Osteoblast (primary cell): ENCODE results near the gene PRCD. TPM values are rescaled to one million over a fixed set of nuclear protein-coding genes. Genes with fewer than 3 reads are reported as not detected.

Experiments used
- DNase-seq: peaks from one replicate; pipeline ENCODE4 v3.0.0; 2011; ENCODE audit warnings: low spot score, mixed read lengths; ENCODE audit not compliant: insufficient read length; ENCODE audit errors: missing footprints
- H2AFZ ChIP-seq: 2 replicates; pipeline ENCODE4 v1.6.0; 2011; ENCODE audit warnings: mild to moderate bottlenecking, low read length
- H3K27ac ChIP-seq: 2 replicates; pipeline ENCODE4 v1.5.1; 2011; ENCODE audit warnings: mild to moderate bottlenecking, low read depth, low read length, moderate library complexity
- H3K27me3 ChIP-seq: 2 replicates; pipeline ENCODE4 v1.6.0; 2012; ENCODE audit warnings: mild to moderate bottlenecking, control low read depth, inconsistent platforms, low read length, moderate library complexity; ENCODE audit not compliant: insufficient read depth
- H3K36me3 ChIP-seq: 2 replicates; pipeline ENCODE4 v1.5.1; 2011; ENCODE audit warnings: mild to moderate bottlenecking, low read length, control low read depth, moderate library complexity; ENCODE audit not compliant: insufficient read depth
- H3K4me1 ChIP-seq: 2 replicates; pipeline ENCODE4 v1.5.1; 2011; ENCODE audit warnings: mild to moderate bottlenecking, low read length, control low read depth, moderate library complexity; ENCODE audit not compliant: insufficient read depth
- H3K4me2 ChIP-seq: 2 replicates; pipeline ENCODE4 v1.6.0; 2011; ENCODE audit warnings: mild to moderate bottlenecking, low read length; ENCODE audit not compliant: insufficient read depth
- H3K4me3 ChIP-seq: fragments of 200-600 bp; sonication (generic); 3 replicates; pipeline ENCODE4 v1.5.1; 2012; ENCODE audit warnings: mild to moderate bottlenecking, low read length, inconsistent platforms; ENCODE audit not compliant: insufficient read depth
- H3K79me2 ChIP-seq: 2 replicates; pipeline ENCODE4 v1.6.0; 2012; ENCODE audit warnings: mild to moderate bottlenecking, low read length, control low read depth, inconsistent platforms; ENCODE audit not compliant: insufficient read depth
- H3K9me3 ChIP-seq: 2 replicates; pipeline ENCODE4 v1.5.1; 2011; ENCODE audit warnings: low read depth, low read length, control low read depth
- H4K20me1 ChIP-seq: 2 replicates; pipeline ENCODE4 v1.6.0; 2012; ENCODE audit warnings: mild to moderate bottlenecking, low read length, control low read depth; ENCODE audit not compliant: insufficient read depth
- CTCF ChIP-seq: IDR thresholded peaks from 2 replicates; pipeline ENCODE4 v1.5.1; 2011; ENCODE audit warnings: mild to moderate bottlenecking, low read depth, low read length, moderate library complexity; ENCODE audit errors: extremely low read depth
- total RNA-seq: library from RNA; depleted of rRNA; stranded (reverse); fragments of >200 nt; gene quantifications from 2 replicates; pipeline ENCODE4 v1.2.3, GENCODE V29; 2012

Gene PRCD
- total RNA-seq, 1 donor = 4.0 TPM

- no peak overlapping the region for H3K4me2 ChIP-seq
- peaks cover 27% of the 10 kb centered on the region for H3K4me1 ChIP-seq
- peak; percentile 1 for DNase-seq
- no peak for TF ChIP-seq CTCF
- no peaks in the 10 kb centered on the region for H4K20me1 ChIP-seq
- H3K27me3 ChIP-seq = peaks cover 10% of the 10 kb centered on the region
- no peaks in the 10 kb centered on the region for H3K36me3 ChIP-seq
- no peaks in the 10 kb centered on the region for H3K9me3 ChIP-seq
- no peaks in the 10 kb centered on the region for H3K79me2 ChIP-seq
- H3K4me3 ChIP-seq = no peak overlapping the region
- no peak overlapping the region for H3K27ac ChIP-seq
- no peak overlapping the region for H2AFZ ChIP-seq
Observed at GRCh38 chr17:76543482-76543825, 3.6 kb downstream of the PRCD start.

GRCh38 chr17:76543826-76544545 is 4.1 kb downstream of the PRCD start:
- TF ChIP-seq CTCF = no peak
- H3K4me2 ChIP-seq = no peak overlapping the region

GRCh38 chr17:76544546-76545365 is 4.9 kb downstream of the PRCD start:
- no peak for TF ChIP-seq CTCF
- H2AFZ ChIP-seq = no peak overlapping the region

More at GRCh38 chr17:76543826-76544545, 4.1 kb downstream of the PRCD start:
- no peaks in the 10 kb centered on the region for H4K20me1 ChIP-seq
- no peak overlapping the region for H3K4me3 ChIP-seq
- DNase-seq = peak; percentile 84
- no peaks in the 10 kb centered on the region for H3K79me2 ChIP-seq
- H3K36me3 ChIP-seq = no peaks in the 10 kb centered on the region
- H2AFZ ChIP-seq = no peak overlapping the region
- peaks cover 6% of the 10 kb centered on the region for H3K27me3 ChIP-seq
- no peaks in the 10 kb centered on the region for H3K9me3 ChIP-seq
- peaks cover 24% of the 10 kb centered on the region for H3K4me1 ChIP-seq
- no peak overlapping the region for H3K27ac ChIP-seq

More at GRCh38 chr17:76544546-76545365, 4.9 kb downstream of the PRCD start:
- peak; percentile 63 for DNase-seq
- H3K4me3 ChIP-seq = no peak overlapping the region
- H3K4me2 ChIP-seq = no peak overlapping the region
- no peaks in the 10 kb centered on the region for H3K79me2 ChIP-seq
- H3K27ac ChIP-seq = no peak overlapping the region
- H3K27me3 ChIP-seq = peaks cover 6% of the 10 kb centered on the region
- no peaks in the 10 kb centered on the region for H3K36me3 ChIP-seq
- H3K4me1 ChIP-seq = peaks cover 24% of the 10 kb centered on the region
- H4K20me1 ChIP-seq = no peaks in the 10 kb centered on the region
- H3K9me3 ChIP-seq = no peaks in the 10 kb centered on the region
